Left lobe of liver (tissue), 2 donors: ENCODE measurements around the gene MAP1A. TPM values are rescaled to one million over a fixed set of nuclear protein-coding genes. Genes with fewer than 3 reads are reported as not detected.
"Not testable (repeated sequence)": the region's sequence is repeated elsewhere in the genome, so short reads cannot be mapped to it uniquely, and the experiment has no call there.

Experiments used
- ATAC-seq: fragments of 200-7000 bp; cut with Tn5 transposase; one replicate; pipeline ENCODE4 v1.9.1; 2020; ENCODE audit warnings: mild to moderate bottlenecking, moderate library complexity
- DNase-seq: peaks from one replicate; pipeline ENCODE4 v3.0.0-alpha.2; 2020; ENCODE audit warnings: low spot score
- total RNA-seq: library from RNA; stranded (reverse); gene quantifications from one replicate; pipeline ENCODE4 v1.2.1, GENCODE V29; 2021
- donor health status: DM: no; HTN: no; CAD: no; lungs with moderate emphysema.
- donor health status: DM: no; HTN: yes; CAD: no.

Gene MAP1A
- total RNA-seq, 1 donor from 2014 or later: 0.23 TPM

DNA sequence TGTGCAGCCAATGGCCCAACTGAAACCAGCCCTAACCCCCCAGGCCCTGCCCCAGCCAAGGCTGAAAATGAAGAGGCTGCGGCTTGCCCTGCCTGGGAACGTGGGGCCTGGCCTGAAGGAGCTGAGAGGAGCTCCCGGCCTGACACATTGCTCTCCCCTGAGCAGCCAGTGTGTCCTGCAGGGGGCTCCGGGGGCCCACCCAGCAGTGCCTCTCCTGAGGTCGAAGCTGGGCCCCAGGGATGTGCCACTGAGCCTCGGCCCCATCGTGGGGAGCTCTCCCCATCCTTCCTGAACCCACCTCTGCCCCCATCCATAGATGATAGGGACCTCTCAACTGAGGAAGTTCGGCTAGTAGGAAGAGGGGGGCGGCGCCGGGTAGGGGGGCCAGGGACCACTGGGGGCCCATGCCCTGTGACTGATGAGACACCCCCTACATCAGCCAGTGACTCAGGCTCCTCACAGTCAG, 11.2 kb downstream of the MAP1A start:
- DNase-seq: peak; percentile 31
- no peak for ATAC-seq

DNA sequence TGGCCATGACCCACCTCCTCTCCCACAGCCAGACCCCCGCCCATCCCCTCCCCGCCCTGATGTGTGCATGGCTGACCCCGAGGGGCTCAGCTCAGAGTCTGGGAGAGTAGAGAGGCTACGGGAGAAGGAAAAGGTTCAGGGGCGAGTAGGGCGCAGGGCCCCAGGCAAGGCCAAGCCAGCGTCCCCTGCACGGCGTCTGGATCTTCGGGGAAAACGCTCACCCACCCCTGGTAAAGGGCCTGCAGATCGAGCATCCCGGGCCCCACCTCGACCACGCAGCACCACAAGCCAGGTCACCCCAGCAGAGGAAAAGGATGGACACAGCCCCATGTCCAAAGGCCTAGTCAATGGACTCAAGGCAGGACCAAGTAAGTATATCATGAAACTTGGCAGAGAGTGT, 11.7 kb downstream of the MAP1A start:
- no peak for ATAC-seq

DNA sequence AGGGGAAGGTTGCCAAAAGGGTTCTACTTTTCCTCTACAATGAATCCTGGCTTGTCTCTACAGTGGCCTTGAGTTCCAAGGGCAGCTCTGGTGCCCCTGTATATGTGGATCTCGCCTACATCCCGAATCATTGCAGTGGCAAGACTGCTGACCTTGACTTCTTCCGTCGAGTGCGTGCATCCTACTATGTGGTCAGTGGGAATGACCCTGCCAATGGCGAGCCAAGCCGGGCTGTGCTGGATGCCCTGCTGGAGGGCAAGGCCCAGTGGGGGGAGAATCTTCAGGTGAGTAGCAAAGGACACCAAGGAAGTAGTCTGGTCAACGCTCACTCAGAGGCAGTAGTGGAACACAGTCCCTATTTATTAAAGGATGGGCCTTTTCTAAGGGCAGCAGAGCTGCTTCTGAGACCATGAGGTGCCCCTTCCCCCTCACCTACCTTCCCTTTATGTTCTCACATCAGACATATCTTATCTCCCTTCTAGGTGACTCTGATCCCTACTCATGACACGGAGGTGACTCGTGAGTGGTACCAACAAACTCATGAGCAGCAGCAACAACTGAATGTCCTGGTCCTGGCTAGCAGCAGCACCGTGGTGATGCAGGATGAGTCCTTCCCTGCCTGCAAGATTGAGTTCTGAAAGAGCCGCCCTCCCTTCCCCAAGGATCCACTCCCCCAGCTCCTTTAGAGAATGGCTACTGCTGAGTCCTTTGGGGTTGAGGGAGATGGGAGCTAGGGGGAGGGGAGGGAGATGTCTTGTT, 12.4 kb downstream of the MAP1A start:
- ATAC-seq (no peak), DNase-seq (peak; percentile 33)

More for the DNA sequence above, 11.7 kb downstream of the MAP1A start:
- no peak for DNase-seq

DNA sequence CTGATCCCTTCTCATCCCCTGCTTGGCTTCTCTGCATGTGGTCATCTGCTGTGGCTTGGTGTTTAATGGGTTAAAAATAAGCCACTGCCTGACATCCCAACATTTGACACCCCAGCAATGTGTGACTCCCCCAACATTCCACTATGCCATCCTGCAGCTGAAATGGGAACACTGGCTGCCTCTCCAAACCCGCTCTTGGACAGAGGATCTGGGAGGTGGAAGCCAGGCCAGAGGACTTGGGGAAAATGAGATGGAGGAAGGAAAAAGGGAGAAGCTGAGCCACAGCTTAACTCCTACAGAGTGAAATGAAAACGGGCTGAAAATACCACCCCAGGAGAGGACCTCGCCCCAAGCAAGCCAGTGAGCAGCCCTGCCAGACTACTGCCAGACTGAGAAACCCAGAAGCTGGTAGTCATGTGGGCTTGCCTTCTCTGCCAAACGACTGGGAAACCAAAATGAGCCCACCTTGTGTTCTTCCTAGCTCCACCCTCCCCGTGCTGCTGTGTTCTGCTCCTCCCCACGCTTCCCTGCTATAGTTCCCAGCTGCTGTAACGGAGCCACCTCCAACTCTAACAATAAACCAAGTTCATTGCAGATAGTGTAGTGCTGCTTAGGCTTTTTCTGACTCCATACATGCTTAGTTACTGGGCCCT, 13.7 kb downstream of the MAP1A start:
- no peak for DNase-seq
- no peak for ATAC-seq

GRCh38 chr15:43532826-43533225, 15.4 kb downstream of the MAP1A start:
- DNase-seq, ATAC-seq: not testable (repeated sequence)

DNA sequence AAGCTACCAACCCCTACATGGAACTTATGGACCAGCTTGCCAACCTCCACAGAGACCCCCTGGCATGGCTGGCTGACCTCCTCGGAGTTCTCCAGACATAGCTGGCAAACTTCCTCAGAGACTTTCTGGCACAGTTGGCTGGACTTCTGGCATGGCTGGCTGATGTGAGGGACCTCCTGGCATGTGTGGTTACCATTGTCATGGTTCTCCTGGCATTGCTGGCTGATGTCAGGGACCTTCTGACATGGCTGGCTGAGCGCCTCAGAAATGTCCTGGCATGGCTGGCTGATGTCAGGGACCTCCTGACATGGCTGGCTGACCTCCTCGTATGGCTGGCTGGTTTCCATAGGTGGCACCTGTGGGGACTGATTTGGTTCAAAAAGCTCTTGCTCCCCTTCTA, 17.5 kb downstream of the MAP1A start:
- ATAC-seq (no peak), DNase-seq (no peak)

- DNase-seq (no peak), ATAC-seq (no peak)
These were observed 20.7 kb downstream of the MAP1A start for GRCh38 chr15:43538091-43538490.

- ATAC-seq: no peak
- no peak for DNase-seq
These were observed 24.4 kb downstream of the MAP1A start for GRCh38 chr15:43541785-43542184.

- DNase-seq (no peak), ATAC-seq (no peak)
These were observed 26.9 kb downstream of the MAP1A start for GRCh38 chr15:43544266-43544665.

- no peak for DNase-seq
- no peak for ATAC-seq
These were observed 28.0 kb downstream of the MAP1A start for GRCh38 chr15:43545426-43545825.

GRCh38 chr15:43547539-43547938, 30.1 kb downstream of the MAP1A start:
- DNase-seq (no peak), ATAC-seq (no peak)

DNA sequence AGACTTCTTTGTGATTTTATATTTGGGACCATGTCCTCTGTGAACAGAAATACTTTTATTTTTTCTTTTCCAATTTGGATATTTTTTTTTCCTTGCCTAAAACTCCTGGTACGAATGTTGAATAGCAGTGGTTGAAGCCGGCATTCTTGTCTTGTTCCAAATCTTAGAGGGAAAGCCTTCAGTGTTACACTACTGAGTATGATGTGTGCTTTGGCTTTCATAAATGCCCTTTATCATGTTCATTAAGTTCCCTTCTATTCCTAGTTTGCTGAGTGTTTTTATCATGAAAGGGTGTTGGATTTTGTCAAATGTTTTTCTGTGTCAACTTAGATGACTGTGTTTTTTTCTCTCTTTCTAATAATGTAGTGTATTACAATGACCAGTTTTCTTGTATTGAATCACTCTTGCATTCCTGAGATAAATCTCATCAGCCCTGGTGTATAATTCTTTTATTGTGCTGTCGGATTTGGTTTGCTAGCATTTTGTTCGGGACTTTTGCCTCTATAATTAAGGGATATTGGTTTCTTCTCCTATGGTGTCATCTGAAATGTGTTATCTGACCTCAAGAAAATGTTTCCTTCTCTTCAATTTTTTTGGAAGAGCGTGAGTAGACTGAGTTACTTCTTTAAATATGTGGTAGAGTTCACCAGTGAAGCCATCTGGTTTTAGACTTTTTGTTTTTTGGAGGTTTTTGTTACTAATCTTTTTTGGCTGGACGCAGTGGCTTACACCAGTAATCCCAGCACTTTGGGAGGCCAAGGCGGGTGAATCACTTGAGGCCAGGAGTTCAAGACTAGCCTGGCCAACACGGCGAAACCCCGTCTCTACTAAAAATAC, 33.3 kb downstream of the MAP1A start:
- DNase-seq (no peak), ATAC-seq (no peak)

DNA sequence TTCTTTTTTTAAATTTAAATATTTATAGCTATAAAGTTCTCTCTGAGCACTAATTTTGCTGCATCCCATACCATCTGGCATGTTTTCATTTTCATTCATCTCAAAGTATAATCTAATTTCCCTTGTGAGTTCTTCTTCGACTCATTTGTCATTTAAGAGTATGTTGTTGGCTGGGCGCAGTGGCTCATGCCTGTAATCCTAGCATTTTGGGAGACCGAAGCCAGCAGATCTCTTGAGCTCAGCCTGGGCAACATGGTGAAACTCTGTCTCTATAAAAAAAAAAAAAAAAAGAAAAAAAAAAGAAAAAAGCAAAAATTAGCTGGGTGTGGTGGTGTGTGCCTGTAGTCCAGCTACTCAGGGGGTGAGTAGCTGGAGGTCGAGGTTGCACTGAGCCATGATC, 34.8 kb downstream of the MAP1A start:
- ATAC-seq: no peak
- no peak for DNase-seq

- ATAC-seq (no peak), DNase-seq (no peak)
These were observed 35.6 kb downstream of the MAP1A start for GRCh38 chr15:43552986-43553385.

DNA sequence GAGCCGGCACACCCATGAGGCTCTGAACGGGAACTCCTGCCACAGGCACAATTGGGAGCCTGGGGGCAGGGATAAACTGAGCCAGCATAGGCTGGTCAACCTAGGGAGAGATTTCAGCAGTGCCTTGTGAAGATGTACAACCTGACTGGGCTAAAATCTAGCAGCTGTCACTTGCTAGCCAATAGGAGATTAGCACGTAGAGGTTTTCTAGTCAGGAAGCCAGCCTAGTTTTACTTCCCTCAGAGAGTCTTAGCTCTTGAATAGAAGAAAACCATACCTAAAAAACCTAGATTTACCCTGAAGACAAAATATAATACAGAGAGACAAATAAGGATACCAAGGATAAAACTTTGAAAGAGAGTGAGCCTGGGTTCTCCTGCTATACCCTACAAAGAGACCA, 45.3 kb downstream of the MAP1A start:
- not testable (repeated sequence) for DNase-seq, ATAC-seq

- not testable (repeated sequence) for DNase-seq, ATAC-seq
These were observed 46.4 kb downstream of the MAP1A start for GRCh38 chr15:43563793-43564192.

GRCh38 chr15:43566615-43567014, 49.2 kb downstream of the MAP1A start:
- not testable (repeated sequence) for DNase-seq, ATAC-seq

- not testable (repeated sequence) for ATAC-seq
These were observed 57.2 kb downstream of the MAP1A start for GRCh38 chr15:43574607-43575006.

More at GRCh38 chr15:43574607-43575006, 57.2 kb downstream of the MAP1A start:
- not testable (repeated sequence) for DNase-seq
